GM18868 (cell line): Measurements from ENCODE around the gene TBCEL.

Experiments used
- ATAC-seq: cut with Tn5 transposase; IDR thresholded peaks from one replicate; pipeline ENCODE4 v1.9.1; 2021; ENCODE audit warnings: mild to moderate bottlenecking, moderate library complexity; ENCODE audit not compliant: unreplicated experiment

The TBCEL gene

DNA sequence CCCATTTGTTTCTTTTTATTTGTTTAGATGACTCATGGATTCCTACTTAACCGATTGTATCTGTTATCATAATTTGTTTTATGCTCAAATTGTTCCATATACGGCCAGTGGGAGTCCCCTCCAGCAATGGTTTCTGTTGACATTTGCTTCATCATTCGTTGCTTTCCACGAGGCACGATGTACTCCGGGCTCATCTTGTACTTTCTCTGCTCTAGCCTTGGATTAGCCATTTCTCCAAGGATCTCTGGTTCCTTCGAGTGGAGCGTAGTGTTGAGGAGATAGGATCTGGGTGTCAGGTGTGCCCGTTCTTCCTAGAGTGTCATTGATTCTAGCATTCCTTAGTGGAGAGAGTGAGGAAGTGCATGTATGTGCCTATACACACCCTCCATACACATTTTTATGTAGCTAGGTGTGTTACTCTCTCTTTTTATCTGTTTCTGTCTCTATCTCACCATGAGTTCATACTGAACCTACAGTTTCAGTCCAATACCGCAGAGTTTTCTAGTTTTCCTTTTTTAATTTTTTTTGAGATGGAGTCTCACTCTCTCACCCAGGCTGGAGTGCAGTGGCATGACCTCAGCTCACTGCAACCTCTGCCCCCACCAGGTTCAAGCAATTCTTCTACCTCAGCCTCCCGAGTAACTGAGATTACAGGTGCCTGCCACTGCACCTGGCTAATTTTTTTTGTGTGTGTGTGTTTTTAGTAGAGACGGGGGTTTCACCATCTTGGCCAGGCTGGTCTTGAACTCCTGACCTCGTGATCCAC is 108.5 kb downstream of the TBCEL start:
- no peak for ATAC-seq

DNA sequence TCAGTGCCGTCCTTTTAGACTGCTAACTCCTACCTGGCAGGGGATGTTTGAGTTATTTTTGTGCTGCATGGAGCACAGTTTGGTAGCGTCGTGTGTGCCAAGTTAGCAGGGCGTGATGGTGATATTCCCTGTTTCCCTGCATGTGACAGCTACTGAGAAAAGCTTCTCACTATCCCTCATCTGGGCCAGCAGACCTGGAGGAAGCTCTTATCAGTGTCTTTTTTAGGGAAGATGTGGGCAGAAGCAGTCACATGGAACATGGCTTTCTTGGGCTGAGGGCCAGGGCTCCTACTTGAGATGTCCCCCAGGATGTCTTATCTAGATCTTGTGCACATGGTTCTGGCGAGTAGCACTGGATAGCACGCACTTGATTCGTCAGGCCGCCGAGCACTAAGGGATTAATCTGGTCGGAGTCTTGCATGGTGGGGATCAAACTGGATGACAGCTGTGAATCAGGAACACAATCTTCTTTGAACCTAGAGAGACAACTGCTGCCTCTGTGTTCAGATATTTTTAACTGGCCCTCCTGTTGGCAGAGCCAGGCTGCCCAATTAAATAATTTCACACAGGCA is 110.9 kb downstream of the TBCEL start:
- ATAC-seq: no peak

DNA sequence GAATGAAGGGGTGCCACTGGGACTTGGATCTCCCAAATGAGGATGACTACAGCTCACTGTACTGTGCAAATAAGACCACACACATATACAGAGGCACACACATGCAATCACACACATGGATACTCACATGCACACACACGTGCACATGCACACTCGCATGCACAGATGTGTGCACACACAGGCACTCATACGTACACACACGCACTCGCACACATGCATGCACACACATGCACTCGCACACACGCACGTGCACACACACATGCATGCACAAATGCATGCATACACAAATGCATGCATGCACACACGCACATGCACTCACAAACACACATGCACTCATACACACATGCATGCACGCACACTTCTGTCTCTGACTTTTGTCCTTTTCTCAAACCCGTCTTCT is 113.1 kb downstream of the TBCEL start:
- ATAC-seq: no peak

DNA sequence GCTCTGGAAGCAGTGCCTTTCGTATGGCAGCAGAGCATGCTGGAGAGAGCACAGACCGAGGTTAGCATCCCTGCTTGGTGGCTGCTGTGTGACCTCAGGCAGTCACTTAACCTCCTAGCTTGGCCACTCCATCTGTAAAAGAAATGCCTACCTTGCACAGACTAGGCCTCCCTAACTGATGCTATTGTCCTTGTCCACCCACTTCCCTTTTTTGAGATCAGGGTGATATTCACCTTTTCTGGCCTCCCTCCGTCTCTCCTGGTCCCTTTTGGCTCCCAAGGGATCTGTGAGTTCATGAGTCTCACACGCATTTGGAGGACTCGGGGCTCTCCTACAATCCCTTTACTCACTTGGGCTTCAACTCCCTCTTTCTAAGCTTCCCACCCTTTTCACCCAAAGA is 114.4 kb downstream of the TBCEL start:
- ATAC-seq: no peak

DNA sequence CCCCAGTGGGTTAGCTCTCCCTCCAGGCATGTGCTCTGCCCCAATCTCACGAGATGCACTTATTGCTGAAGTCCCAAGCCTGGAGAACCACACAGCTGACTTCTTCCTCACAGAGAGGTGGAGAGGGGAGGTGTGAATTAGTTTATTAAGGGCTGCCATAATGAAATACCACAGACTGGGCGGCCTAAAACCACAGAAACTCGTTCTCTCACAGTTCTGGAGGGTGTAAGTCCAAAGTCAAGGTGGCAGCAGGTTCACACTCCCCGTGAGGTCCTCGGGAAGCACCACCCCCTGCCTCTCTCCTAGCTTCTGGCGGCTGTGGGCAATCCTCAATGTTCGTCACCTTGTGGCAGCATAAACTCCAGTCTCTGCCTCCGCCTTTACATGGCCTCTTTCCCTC is 116.5 kb downstream of the TBCEL start:
- ATAC-seq: no peak
